ENCODE data around the gene MAP2K4.

The MAP2K4 gene

GRCh38 chr17:12178644-12179330, 158.1 kb downstream of the MAP2K4 start:
- no peak for DNase-seq

GRCh38 chr17:12180644-12181261, 160.1 kb downstream of the MAP2K4 start:
- no peak for DNase-seq

GRCh38 chr17:12187658-12188057, 167.0 kb downstream of the MAP2K4 start:
- DNase-seq, result no peak

GRCh38 chr17:12193144-12193735, 172.6 kb downstream of the MAP2K4 start:
- no peak for DNase-seq
